Right lung (tissue), 5 donors: ENCODE measurements around the gene STIP1. TPM values are rescaled to one million over a fixed set of nuclear protein-coding genes. Genes with fewer than 3 reads are reported as not detected.

ENCODE experiments used
- DNase-seq, 2 donors: peaks; one replicate each; pipeline ENCODE4 v3.0.0-alpha.2; 2013
- polyA plus RNA-seq, 5 donors: library from polyadenylated mRNA; unstranded; fragments of 120-200 nt; gene quantifications; one replicate each; pipeline versions ENCODE4 v1.2.1 to v1.2.3, GENCODE V29; 2013; ENCODE audit warnings: inconsistent platforms in 1 of 5, low replicate concordance in 1 of 5; ENCODE audit not compliant: insufficient read length in 5 of 5, insufficient read depth in 1 of 5

The STIP1 gene
- polyA plus RNA-seq, 5 donors: 168 to 203 (median 187) TPM

- DNase-seq: no peak
These were observed 6.5 kb downstream of the STIP1 start for GRCh38 chr11:64192434-64192833.

- DNase-seq: no peak
These were observed 10.7 kb downstream of the STIP1 start for GRCh38 chr11:64196626-64197025.

- DNase-seq: no peak
These were observed 12.5 kb downstream of the STIP1 start for GRCh38 chr11:64198511-64198910.

- DNase-seq: no peak
These were observed 15.6 kb downstream of the STIP1 start for GRCh38 chr11:64201543-64201942.

- DNase-seq: no peak
These were observed 17.0 kb downstream of the STIP1 start for GRCh38 chr11:64202992-64203391.

GRCh38 chr11:64203421-64204079 lies 17.6 kb downstream of the STIP1 start:
- DNase-seq: no peak

- DNase-seq: no peak
These were observed 18.1 kb downstream of the STIP1 start for GRCh38 chr11:64204080-64204440.

GRCh38 chr11:64204464-64204989 lies 18.6 kb downstream of the STIP1 start:
- peak; percentile 77 to 78 for DNase-seq

- DNase-seq: no peak
These were observed 20.7 kb downstream of the STIP1 start, which contains the start of gene FERMT3 for GRCh38 chr11:64206457-64207255. Gene FERMT3 (plus strand): TSS chr11:64206721. CDS start chr11:64207365, 644 bp downstream.

GRCh38 chr11:64207256-64208085 lies 21.5 kb downstream of the STIP1 start:
- DNase-seq: peak in 1 of 2 donors; percentile 45

GRCh38 chr11:64208086-64208795 lies 22.3 kb downstream of the STIP1 start:
- no peak for DNase-seq

GRCh38 chr11:64208796-64209562 lies 23.0 kb downstream of the STIP1 start:
- DNase-seq: no peak

GRCh38 chr11:64209563-64209843 lies 23.5 kb downstream of the STIP1 start:
- no peak for DNase-seq

GRCh38 chr11:64210301-64211020 lies 24.5 kb downstream of the STIP1 start:
- DNase-seq: no peak

- no peak for DNase-seq
These were observed 25.4 kb downstream of the STIP1 start for GRCh38 chr11:64211181-64211872.

- no peak for DNase-seq
These were observed 30.9 kb downstream of the STIP1 start for GRCh38 chr11:64216879-64217278.

GRCh38 chr11:64218628-64219353 lies 32.8 kb downstream of the STIP1 start:
- DNase-seq: no peak

GRCh38 chr11:64219354-64219684 lies 33.3 kb downstream of the STIP1 start:
- DNase-seq: no peak

GRCh38 chr11:64219755-64220154 lies 33.8 kb downstream of the STIP1 start:
- DNase-seq: no peak
